Measurements from ENCODE around the gene EFNB2.
A peak's percentile ranks its signal among the peaks of the same experiment; 100 is the strongest.

Gene EFNB2

GRCh38 chr13:106548064-106548696 is 12.7 kb upstream of the EFNB2 start:
- TF ChIP-seq, protein P1, sequence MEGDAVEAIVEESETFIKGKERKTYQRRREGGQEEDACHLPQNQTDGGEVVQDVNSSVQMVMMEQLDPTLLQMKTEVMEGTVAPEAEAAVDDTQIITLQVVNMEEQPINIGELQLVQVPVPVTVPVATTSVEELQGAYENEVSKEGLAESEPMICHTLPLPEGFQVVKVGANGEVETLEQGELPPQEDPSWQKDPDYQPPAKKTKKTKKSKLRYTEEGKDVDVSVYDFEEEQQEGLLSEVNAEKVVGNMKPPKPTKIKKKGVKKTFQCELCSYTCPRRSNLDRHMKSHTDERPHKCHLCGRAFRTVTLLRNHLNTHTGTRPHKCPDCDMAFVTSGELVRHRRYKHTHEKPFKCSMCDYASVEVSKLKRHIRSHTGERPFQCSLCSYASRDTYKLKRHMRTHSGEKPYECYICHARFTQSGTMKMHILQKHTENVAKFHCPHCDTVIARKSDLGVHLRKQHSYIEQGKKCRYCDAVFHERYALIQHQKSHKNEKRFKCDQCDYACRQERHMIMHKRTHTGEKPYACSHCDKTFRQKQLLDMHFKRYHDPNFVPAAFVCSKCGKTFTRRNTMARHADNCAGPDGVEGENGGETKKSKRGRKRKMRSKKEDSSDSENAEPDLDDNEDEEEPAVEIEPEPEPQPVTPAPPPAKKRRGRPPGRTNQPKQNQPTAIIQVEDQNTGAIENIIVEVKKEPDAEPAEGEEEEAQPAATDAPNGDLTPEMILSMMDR (conservative IDR thresholded peaks at IDR 0.05; ENCODE audit: low read length): no peak
- no peak for DNase-seq (ENCODE audit: low read depth)
- H3K4me3 ChIP-seq (ENCODE audit: low read length): no peak overlapping the region

GRCh38 chr13:106541826-106542225 is 6.4 kb upstream of the EFNB2 start:
- TF ChIP-seq, protein P1 (conservative IDR thresholded peaks at IDR 0.05; ENCODE audit: low read length): no peak
- DNase-seq (ENCODE audit: low read depth): peak; percentile 28
- H3K4me3 ChIP-seq (ENCODE audit: low read length): no peak overlapping the region

DNA sequence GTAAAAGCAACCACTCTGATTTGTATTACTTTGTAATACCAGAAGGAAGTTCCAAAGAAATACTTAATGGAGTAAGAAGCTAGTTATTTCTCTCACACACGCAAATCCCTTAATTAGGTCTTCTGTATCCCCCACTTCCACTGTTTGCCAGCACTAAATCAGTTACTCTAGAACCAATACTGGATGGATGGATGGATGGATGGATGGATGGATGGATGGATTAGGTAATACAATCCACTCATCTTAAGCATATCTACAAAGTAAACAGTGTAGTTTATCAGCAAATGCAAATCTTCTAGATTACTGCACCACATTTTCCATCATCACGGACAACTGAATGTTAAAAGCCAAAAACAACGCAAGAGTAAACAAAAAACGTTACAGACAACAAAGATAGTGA is 5.2 kb upstream of the EFNB2 start:
- DNase-seq (ENCODE audit: low read depth): no peak
- no peak overlapping the region for H3K4me3 ChIP-seq (ENCODE audit: low read length)
- TF ChIP-seq, protein P1 (conservative IDR thresholded peaks at IDR 0.05; ENCODE audit: low read length): no peak

- TF ChIP-seq, protein P1 (conservative IDR thresholded peaks at IDR 0.05; ENCODE audit: low read length): no peak
- H3K4me3 ChIP-seq (ENCODE audit: low read length): no peak overlapping the region
- no peak for DNase-seq (ENCODE audit: low read depth)
These were observed 2.1 kb upstream of the EFNB2 start for GRCh38 chr13:106537521-106537920.

GRCh38 chr13:106536244-106537034 is 977 bp upstream of the EFNB2 start:
- TF ChIP-seq, protein P1 (conservative IDR thresholded peaks at IDR 0.05; ENCODE audit: low read length): peak; percentile 96

GRCh38 chr13:106534639-106535551 is 567 bp downstream of the EFNB2 start:
- peak overlapping the region; percentile 84 for H3K4me3 ChIP-seq (ENCODE audit: low read length)
- TF ChIP-seq, protein P1 (conservative IDR thresholded peaks at IDR 0.05; ENCODE audit: low read length): no peak
- peak; percentile 20 for DNase-seq (ENCODE audit: low read depth)

More at GRCh38 chr13:106536244-106537034, 977 bp upstream of the EFNB2 start:
- DNase-seq (ENCODE audit: low read depth): peak; percentile 76
- peak overlapping the region; percentile 69 for H3K4me3 ChIP-seq (ENCODE audit: low read length)
